SKM-1 treated with dmso at 0.1 percent for 144 hours (cell line): Measurements from ENCODE around the gene PPP4R4.
A peak's percentile ranks its signal among the peaks of the same experiment; 100 is the strongest.

ENCODE experiments used
- DNase-seq: peaks from one replicate; lab custom pipeline; 2025; ENCODE audit not compliant: unreplicated experiment; lab: John Stamatoyannopoulos, UW

The PPP4R4 gene

DNA sequence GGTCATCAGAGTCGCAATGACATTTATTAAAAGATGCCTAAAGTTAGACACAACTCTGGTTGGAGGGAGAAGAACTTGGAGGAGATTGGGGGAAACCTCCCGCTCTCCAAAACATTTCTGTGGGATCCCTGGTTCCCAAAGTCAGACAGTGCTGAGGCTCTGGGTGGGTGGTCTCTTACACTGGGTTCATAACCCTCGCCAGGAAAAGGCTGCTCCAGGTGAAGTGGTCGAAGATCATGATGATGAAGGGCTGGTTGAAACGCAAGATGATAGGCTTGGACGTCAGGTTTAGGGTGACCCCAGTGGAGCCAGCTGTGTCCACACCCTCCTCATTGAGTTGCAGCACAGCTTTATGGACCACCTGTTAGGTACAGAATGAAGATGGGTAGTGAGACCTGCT lies 130.1 kb downstream of the PPP4R4 start:
- DNase-seq, result no peak

DNA sequence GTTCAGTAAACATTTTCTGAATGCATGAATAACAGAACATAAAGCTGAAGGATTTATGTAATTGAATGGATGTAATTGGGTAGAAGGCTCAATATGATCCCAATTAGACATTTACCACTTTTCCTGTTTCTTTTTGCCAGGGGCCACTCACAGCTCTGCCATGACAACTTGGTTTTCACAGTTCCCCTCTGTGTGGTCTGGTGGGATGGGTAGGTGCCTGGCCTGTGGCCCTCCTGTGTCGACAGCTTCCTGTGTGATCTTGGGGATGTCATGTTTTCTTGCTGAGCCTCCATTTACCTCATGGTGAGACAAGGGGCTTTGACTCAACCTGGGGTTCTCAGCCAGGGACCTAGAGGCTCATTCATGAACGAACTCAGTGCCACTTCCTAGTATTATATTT lies 131.5 kb downstream of the PPP4R4 start:
- DNase-seq, result no peak

DNA sequence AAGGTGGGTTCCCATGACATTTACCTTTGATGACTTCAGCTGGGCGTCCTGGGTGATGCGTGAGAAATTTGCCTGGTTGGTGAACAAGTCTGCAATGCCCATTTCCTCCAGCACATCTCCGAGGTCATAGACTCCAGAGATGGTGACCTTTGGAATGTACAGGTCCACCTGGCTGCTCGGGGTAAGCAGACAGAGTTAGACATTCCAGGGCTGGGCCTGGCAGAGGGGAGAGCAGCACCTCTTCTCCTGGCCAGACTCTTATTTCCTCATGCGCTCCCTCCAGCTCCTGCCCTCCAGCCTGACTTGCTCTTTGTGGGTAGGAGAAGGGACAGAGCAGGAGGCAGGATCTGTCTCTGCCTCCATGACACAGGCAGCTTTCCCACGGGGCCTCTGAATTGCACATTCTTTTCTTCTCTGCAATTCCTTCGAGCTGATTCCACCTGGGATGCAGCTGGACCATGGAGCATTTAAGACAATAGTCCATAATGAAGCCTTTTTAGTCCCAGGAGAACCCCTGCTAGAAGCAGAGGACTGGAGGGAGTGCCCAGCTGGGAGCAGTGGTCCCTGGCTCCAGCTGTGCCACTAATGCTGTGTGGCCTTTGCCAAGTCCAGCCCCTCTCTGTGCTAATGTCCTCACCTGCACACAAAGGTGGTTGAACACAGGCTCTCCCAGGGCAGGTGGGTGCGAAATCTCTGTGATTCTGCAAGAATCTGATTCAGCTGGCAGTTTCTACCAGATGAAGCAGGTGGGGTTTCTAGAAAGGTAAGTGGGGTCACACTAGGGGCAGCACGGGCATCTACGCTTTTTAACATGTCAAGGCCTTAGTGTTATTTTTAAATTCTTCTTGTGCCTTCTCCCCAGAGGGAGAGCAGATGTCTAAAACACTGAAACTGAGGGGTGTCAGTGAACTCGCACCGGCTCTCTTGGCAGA lies 132.2 kb downstream of the PPP4R4 start:
- no peak for DNase-seq

DNA sequence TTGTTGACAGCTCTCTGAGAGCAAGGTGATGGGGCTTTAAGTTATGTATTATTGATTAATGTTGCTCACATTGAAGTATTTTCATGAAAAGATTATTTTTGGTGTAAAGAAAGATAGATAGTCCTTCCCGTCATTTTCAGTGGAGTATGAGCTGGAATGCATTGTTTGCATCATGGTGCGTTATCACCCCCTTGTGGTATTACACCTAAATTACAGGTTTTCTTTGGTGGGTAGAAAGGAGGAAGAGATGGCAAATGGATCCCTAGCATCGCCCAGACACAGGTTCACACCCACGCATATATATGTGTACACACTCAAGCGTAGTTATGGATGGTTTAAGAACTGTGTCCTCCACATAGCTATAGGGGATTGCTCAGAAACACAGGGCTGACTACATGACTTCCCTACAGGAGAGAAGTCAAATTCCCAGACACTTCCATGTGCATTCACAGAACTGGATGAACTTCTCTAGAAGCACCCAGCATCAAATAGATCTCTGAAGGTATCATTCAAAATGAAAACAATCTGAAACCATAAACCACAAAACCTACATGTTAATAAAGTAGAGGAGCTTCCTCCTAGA lies 133.4 kb downstream of the PPP4R4 start:
- peak; percentile 9 for DNase-seq

DNA sequence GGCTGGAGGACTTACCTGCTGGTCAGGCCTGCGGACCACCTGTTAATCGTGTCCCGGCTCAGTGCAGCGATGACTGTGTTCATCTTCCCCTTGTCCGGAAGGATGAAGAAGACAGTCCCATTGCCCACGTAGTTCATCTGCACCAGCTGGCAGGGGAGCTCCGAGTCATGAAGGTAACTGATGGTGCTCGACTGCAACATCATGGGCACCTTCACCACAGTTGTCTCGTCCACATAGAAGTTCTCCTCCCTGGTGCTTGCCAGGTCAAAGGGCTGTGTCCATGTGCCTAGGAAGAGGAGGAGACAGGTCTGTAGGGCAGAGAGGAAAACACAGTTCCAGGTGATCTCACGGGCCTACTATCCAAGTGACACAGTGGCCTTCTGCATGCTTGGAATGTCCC lies 135.6 kb downstream of the PPP4R4 start:
- no peak for DNase-seq

DNA sequence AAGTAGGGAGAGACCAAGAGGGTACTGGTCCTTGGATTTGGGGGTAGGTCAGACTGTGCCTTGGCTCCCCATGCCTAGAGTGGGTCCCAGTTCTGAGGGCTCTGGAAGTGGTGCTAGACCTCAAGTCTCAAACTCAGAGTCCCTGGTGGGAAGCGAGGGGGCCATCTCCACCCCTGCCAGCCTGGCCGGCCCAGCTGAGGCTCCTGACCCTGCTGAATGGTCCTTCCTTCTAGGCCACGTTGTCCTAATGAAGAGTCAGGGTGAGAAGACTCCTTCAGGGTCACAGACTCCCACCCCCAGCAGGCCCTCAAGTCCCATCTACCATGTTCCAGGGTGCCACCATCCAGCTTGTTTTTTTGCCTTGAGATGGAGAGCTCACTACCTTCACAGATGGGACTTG lies 136.1 kb downstream of the PPP4R4 start:
- DNase-seq, result no peak

DNA sequence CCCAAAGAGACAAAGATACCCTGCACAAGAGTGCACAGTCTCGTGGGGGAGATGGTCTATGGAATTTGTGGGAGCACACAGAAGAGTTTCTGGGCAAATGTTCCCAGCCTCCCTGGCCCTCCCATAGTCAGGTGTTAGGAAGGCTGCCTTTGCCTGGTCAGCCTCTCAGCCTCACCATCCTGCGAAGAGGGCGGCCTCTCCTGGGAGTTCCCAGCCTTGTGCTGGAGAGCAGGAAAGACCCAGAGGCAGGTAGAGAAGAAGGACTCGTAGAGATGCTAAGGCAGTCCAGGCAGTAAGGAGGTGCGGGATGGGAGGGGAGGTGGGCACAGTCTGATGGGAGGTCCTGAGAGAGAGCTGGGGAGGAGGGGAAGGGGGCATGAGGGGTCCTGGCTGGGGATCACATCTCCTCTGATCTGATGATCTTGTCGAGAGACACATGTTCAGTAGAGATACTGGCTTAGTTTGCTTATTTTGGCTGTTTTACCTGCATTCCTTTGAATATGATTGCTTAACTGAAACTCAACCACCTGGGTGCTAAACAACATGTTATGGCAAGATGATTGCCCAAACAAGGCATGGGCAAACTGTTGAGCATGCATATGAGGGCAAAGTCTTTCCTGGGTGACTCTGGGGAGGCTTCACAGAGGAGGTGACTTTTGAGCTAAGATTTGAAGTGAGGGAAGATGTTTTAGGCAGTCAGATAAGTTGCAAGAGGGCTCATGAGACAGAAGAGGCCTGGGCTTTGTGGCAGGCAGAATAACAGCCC lies 138.5 kb downstream of the PPP4R4 start:
- DNase-seq, result no peak

DNA sequence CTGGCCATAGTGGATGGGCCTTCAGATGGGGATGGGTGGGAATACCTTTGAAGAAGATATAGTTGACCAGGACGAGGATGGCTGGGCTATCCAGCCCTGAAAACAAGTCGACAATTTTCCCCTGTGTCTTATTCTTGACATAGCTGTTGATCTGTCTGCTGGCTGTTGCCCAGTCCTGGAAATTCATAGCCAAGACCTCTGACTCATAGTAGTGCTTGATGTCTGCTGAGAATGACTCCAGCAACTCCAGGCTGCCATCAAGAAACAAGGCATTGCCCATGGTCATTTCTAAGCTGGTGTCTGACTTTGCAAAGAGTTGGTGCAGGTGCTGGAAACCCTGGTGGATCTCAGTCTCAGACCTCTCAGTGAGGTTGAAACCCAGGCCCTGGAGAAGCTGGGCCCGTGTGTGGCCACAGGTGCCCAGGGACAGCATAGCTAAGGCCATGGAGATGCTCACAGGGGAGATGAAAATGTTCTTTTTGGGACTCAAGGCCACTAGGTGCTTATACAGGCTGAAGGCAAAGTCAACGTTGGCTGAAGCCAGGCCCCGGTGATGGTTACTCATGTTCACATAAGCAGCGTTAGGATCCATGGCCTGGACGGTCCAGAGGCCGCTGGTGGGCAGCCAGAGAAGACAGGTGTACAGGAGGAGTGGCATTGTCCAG lies 140.0 kb downstream of the PPP4R4 start:
- no peak for DNase-seq

DNA sequence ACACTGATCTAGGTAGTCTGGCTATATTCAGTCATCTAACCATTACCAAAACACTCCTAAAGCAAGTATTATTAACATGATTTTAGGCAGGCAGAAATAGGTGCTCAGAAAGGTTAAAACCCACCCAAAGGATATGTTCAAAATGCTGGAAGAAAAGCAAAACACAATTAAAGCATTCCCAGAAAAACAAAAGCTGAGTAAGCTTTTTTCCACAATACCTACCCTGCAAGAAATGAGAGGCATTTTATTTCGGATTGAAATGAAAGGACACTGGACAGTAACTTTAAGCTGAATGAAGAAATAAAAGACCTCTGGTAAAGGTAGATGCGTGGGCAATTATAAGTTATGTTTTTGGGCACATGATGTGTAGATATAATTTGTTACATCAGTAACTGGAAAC lies 140.8 kb downstream of the PPP4R4 start:
- DNase-seq, result no peak

DNA sequence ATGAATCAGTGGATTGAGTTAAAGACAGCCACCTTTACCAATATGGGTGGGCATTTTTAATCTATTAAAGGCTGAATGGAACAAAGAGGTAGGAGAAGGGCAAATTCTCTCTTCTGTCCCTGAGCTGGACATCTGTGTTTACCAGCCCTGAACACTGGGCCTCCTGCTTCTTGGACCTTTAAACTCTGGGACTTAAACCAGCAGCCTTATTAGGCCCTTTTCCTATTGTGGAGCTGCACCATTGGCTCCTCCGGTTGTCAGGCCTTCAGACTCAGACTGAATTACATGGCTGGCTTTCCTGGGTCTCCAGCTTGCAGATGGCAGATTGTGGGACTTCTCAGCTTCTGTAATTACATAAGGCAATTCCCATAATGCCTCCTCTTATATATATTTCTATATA lies 142.6 kb downstream of the PPP4R4 start:
- DNase-seq, result no peak

DNA sequence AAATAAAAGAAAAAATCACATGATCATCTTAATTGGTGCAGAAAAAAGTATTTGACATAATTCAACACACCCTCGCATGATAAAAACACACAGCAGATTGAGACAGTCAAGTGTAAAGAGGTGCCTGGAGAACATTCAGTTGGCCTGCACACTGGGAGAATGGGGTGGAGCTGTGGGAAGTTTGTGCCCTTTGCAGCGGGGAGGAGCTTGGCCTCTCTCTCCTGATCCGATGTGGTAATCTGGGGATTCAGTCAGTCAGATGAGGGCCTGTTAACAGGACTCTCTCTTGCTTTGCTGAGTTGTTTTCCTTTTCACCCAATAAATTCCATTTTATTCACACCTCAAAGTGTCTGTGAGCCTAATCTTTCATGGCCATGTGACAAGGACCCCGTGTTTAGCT lies 143.1 kb downstream of the PPP4R4 start:
- DNase-seq, result no peak

DNA sequence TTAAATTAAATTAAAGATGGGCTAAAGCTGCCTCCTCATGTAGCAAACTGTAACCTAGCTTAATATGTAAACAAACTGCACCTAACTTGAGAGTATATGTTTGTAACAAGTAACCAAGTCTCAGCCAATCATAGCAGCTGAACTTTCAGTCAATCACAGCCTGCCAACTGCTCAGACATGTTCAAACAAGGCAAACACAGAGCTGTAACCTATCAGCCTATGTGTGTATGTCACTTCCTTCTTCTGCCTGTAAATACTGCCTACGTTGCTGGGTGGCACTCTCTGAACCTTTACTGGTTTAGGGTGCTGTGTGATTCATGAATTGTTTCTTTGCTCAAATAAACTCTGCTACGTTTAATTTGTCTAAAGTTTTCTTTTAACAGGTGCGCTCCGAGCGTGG lies 146.1 kb downstream of the PPP4R4 start:
- DNase-seq, result no peak

DNA sequence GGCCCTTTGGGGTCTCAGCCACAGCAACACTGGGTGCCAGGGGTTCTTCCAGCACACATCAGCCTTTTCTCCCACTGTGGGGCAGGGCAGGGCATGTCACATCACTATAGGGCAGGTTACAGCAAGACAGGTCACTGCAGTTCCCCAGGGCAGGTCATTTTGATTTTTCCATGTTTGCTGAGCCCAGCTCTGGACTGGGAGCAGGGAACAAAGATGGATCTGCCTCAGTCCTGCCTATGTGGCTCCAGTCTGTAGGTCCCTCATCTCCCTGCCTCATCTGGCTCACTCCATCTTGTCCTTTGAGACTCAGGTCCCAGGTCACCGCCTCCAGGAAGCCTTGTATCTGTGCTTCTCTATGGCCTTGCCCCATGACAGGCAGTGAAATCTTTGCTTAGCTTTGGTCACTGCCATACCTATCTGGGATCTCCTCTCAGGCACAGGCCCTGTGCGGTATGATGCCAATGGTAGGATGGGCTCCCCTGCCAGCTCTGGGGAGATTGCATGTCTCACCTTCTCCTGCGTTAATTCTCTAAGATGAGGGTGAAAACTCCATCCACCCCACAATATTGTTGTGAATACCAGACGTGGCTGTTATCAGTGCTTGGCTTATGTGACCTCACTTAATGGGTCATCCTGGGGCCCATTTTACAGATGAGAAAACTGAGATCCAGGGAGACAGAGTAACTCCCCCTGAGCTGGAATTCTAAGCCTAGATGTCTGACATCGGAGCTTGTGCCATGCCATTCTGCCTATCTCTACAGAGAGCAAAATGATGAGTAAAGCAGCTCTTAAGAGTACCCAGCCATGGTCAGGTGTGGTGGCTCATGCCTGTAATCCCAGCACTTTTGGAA lies 147.5 kb downstream of the PPP4R4 start:
- DNase-seq, result no peak

DNA sequence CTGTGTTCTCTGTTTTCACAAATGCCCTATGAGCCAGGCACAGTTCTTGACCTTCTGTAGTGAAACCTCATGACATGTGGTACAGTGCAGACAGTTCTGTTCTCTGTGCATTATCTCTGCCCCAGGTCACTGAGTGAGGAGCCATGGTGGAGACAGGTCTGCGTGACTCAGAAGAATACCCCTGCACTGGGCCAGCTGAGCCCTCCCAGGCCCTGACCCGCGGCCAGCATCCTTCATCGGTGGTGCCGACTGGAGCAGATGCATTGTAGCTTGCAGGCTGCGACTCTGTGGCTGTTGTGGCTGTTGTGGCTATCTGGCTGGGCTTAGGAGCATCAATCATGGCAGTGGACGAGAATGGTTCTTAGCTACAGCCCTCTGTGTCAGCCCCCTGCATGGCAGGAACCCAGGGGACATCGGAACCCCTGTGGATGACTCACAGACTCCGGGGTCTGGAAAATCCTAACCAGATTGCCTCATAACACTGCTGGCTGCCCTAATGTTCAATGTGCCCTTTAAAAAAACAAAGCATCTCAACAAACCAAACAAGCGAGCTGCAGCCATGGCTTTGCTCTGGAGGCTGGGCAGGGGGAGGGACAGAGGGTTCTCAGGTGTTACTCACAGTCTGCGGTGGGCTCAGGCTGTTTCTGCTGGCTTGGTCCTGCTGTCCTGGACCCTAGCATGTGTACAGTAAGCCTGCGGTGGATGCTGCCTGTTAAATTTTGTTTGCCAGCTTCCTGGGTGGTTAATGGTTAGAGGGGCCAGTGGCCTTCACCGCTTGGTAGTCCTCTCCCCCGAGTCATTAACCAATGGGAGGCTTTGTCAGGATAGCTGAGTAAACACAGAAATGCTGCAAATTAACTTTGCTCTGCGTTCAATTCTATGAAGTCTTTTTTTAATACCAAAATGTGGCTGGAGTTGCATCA lies 148.8 kb downstream of the PPP4R4 start, which contains the start of gene SERPINA6:
SERPINA6 (minus strand) TSS at position 689 of the 923 bp plus-strand sequence. CDS start 8,688 bp downstream, outside the sequence.
- no peak for DNase-seq

DNA sequence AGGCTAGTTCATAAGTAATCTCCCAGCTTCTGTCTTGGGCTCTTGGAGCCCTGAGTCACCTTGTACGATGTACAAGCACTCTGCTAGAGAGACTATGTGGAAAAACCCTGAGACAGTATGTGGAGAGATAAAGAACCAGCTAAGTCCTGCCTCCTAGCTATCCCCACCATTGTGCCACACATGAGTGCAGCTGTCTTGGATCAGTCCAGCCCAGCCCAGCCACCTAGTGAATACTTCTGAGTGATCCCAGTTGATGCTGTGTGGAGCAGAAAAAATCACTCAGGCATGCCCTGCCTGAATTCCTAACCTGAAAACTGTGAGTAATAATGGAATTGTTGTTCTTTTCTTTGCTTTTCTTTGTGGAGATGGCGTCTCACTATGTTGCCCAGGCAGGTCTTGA lies 154.1 kb downstream of the PPP4R4 start:
- DNase-seq, result no peak
